Smooth muscle cell (in vitro differentiated cells): ENCODE data around the gene TBC1D22A. TPM values are rescaled to one million over a fixed set of nuclear protein-coding genes. Genes with fewer than 3 reads are reported as not detected.

Source experiments
- DNase-seq: peaks from one replicate; lab custom pipeline; 2025; ENCODE audit not compliant: unreplicated experiment; lab: John Stamatoyannopoulos, UW
- H2AFZ ChIP-seq: fragments of 200-600 bp; sonication (generic); 2 replicates; pipeline ENCODE4 v1.6.0; 2016; ENCODE audit warnings: antibody characterized with exemption, low read depth, mild to moderate bottlenecking
- H3F3A ChIP-seq: fragments of 200-600 bp; sonication (generic); 2 replicates; pipeline ENCODE4 v1.6.0; 2017; ENCODE audit warnings: antibody characterized with exemption, low read depth
- H3K27ac ChIP-seq: fragments of 200-600 bp; sonication (generic); 2 replicates; pipeline ENCODE4 v1.5.1; 2016; ENCODE audit warnings: low read depth, mild to moderate bottlenecking
- H3K27me3 ChIP-seq: fragments of 200-600 bp; sonication (generic); 2 replicates; pipeline ENCODE4 v1.6.1; 2016; ENCODE audit warnings: low read depth, mild to moderate bottlenecking
- H3K36me3 ChIP-seq: fragments of 200-600 bp; sonication (generic); 2 replicates; pipeline ENCODE4 v1.5.1; 2016; ENCODE audit warnings: low read depth
- H3K4me1 ChIP-seq: fragments of 200-600 bp; sonication (generic); 2 replicates; pipeline ENCODE4 v1.5.1; 2016; ENCODE audit warnings: low read depth
- H3K4me2 ChIP-seq: fragments of 200-600 bp; sonication (generic); 2 replicates; pipeline ENCODE4 v1.6.0; 2016; ENCODE audit warnings: mild to moderate bottlenecking
- H3K4me3 ChIP-seq: fragments of 200-600 bp; sonication (generic); 2 replicates; pipeline ENCODE4 v1.5.1; 2016; ENCODE audit warnings: mild to moderate bottlenecking
- H3K79me2 ChIP-seq: fragments of 200-600 bp; sonication (generic); 2 replicates; pipeline ENCODE4 v1.6.0; 2016; ENCODE audit warnings: low read depth, mild to moderate bottlenecking
- H3K9ac ChIP-seq: fragments of 200-600 bp; sonication (generic); 2 replicates; pipeline ENCODE4 v1.6.0; 2016; ENCODE audit warnings: low read depth
- H3K9me3 ChIP-seq: fragments of 200-600 bp; sonication (generic); replicated peaks from 2 replicates; pipeline ENCODE4 v1.5.1; 2016; ENCODE audit warnings: low read depth
- H4K20me1 ChIP-seq: fragments of 200-600 bp; sonication (generic); 2 replicates; pipeline ENCODE4 v1.6.0; 2016; ENCODE audit warnings: low read depth
- CTCF ChIP-seq: fragments of 200-600 bp; sonication (generic); IDR thresholded peaks from 2 replicates; pipeline ENCODE4 v1.5.1; 2017; ENCODE audit warnings: borderline replicate concordance, mild to moderate bottlenecking, antibody characterized with exemption; ENCODE audit not compliant: insufficient read depth, poor library complexity, severe bottlenecking
- WGBS: methylation state at CpG from one replicate; pipeline ENCODE4 v1.1.7; 2016; ENCODE audit warnings: low lambda C conversion rate; 5-methylcytosine and 5-hydroxymethylcytosine counted together
- polyA plus RNA-seq: library from polyadenylated mRNA; unstranded; fragments of >200 nt; fragmentation: Nextera tagmentation; extraction: Ambion mirVana; gene quantifications from 2 replicates; pipeline ENCODE4 v1.2.1, GENCODE V29; 2016
- total RNA-seq: library from RNA; depleted of rRNA; stranded (reverse); fragments of >200 nt; gene quantifications from 2 replicates; pipeline ENCODE4 v1.2.3, GENCODE V29; 2014

The TBC1D22A gene
- total and polyA plus RNA-seq, 2 experiments from 2014 or later = 12.5 to 14.4 TPM

- Histone ChIP-seq H3K9ac (no peak overlapping the region), H3K79me2 (no peaks in the 10 kb centered on the region), H3K9me3 (no peaks in the 10 kb centered on the region), H3K4me3 (no peak overlapping the region), H3K27me3 (no peaks in the 10 kb centered on the region), H3K36me3 (no peaks in the 10 kb centered on the region), H3K4me2 (peak overlapping the region; percentile 73), H4K20me1 (no peaks in the 10 kb centered on the region), H3F3A (no peaks in the 10 kb centered on the region), H3K4me1 (peaks cover 14% of the 10 kb centered on the region), H3K27ac (peak overlapping the region; percentile 44), H2AFZ (no peak overlapping the region)
- TF ChIP-seq CTCF = no peak
- no peak for DNase-seq
- 66% methylated on average over 17 of the region's 17 CpGs for WGBS
Observed at GRCh38 chr22:47112994-47113852, 350.8 kb downstream of the TBC1D22A start.

- WGBS = 85% methylated on average over 8 of the region's 8 CpGs
- H3K27ac ChIP-seq = peak overlapping the region; percentile 44
- H3K79me2 ChIP-seq = no peaks in the 10 kb centered on the region
- H3K4me2 ChIP-seq = peak overlapping the region; percentile 73
- H3K4me1 ChIP-seq = peaks cover 14% of the 10 kb centered on the region
- no peaks in the 10 kb centered on the region for H3F3A ChIP-seq
- no peaks in the 10 kb centered on the region for H4K20me1 ChIP-seq
- H3K36me3 ChIP-seq = no peaks in the 10 kb centered on the region
- no peaks in the 10 kb centered on the region for H3K9me3 ChIP-seq
- H3K27me3 ChIP-seq = no peaks in the 10 kb centered on the region
- H2AFZ ChIP-seq = no peak overlapping the region
- no peak overlapping the region for H3K9ac ChIP-seq
- no peak overlapping the region for H3K4me3 ChIP-seq
- no peak for TF ChIP-seq CTCF
- no peak for DNase-seq
Observed at GRCh38 chr22:47113853-47114415, 351.5 kb downstream of the TBC1D22A start.

- H2AFZ ChIP-seq = no peak overlapping the region
- no peaks in the 10 kb centered on the region for H3F3A ChIP-seq
- TF ChIP-seq CTCF = no peak
- no peak overlapping the region for H3K4me3 ChIP-seq
- H4K20me1 ChIP-seq = no peaks in the 10 kb centered on the region
- no peak overlapping the region for H3K9ac ChIP-seq
- no peaks in the 10 kb centered on the region for H3K27me3 ChIP-seq
- H3K27ac ChIP-seq = no peak overlapping the region
- H3K4me2 ChIP-seq = no peak overlapping the region
- H3K79me2 ChIP-seq = no peaks in the 10 kb centered on the region
- no peaks in the 10 kb centered on the region for H3K9me3 ChIP-seq
- H3K4me1 ChIP-seq = peaks cover 14% of the 10 kb centered on the region
- WGBS = 93% methylated on average over 17 of the region's 20 CpGs
- no peaks in the 10 kb centered on the region for H3K36me3 ChIP-seq
- DNase-seq = no peak
Observed at GRCh38 chr22:47114813-47115517, 352.5 kb downstream of the TBC1D22A start.
